DMS79 treated with DMSO at 0.1 percent for 48 hours (cell line): ENCODE measurements around the gene CNOT8.

ENCODE experiments used
- DNase-seq: peaks from one replicate; lab custom pipeline; 2025; lab: John Stamatoyannopoulos, UW

Gene CNOT8

GRCh38 chr5:154923441-154924430 lies 65.3 kb downstream of the CNOT8 start:
- no peak for DNase-seq
